PFSK-1 (cell line): ENCODE measurements around the gene SLC5A8.

ENCODE experiments used
- REST ChIP-seq, 2 experiments: IDR thresholded peaks; 2 replicates each; pipeline versions ENCODE4 v1.6.1 to v1.8.0; 2011 to 2012; ENCODE audit warnings: low read depth in 2 of 2, low read length in 2 of 2, control low read depth in 1 of 2, inconsistent platforms in 1 of 2, mild to moderate bottlenecking in 1 of 2, moderate library complexity in 1 of 2; ENCODE audit not compliant: insufficient read depth in 1 of 2
- TAF1 ChIP-seq: IDR thresholded peaks from 2 replicates; pipeline ENCODE4 v1.6.1; 2012; ENCODE audit warnings: low read length, control low read depth, borderline replicate concordance; ENCODE audit not compliant: insufficient read depth

- no peak for TF ChIP-seq REST (IDR thresholded peaks at IDR 0.05; ENCODE audit: insufficient read depth in 1 of 2, low read depth in 2 of 2, low read length in 2 of 2)
- no peak for TF ChIP-seq TAF1
Measured at GRCh38 chr12:101257357-101257756, 47.3 kb upstream of the SLC5A8 start.
